Karpas-422 (cell line): ENCODE data around the gene RAB11FIP4. TPM values are rescaled to one million over a fixed set of nuclear protein-coding genes. Genes with fewer than 3 reads are reported as not detected.
A peak's percentile ranks its signal among the peaks of the same experiment; 100 is the strongest.

Experiments
- DNase-seq: peaks from one replicate; pipeline ENCODE4 v3.0.0-alpha.2; 2015
- H2AFZ ChIP-seq: fragments of 200-600 bp; sonication (generic); 2 replicates; pipeline ENCODE4 v1.6.1; 2014; ENCODE audit warnings: antibody characterized with exemption, low read length, mixed read lengths
- H3K27ac ChIP-seq: fragments of 200-600 bp; sonication (generic); 2 replicates; pipeline ENCODE4 v1.5.1; 2014; ENCODE audit warnings: mild to moderate bottlenecking, low read length, moderate library complexity
- H3K27me3 ChIP-seq: fragments of 200-600 bp; sonication (generic); 2 replicates; pipeline ENCODE4 v1.6.1; 2014; ENCODE audit warnings: low read length, mixed read lengths
- H3K36me3 ChIP-seq: fragments of 200-600 bp; sonication (generic); 2 replicates; pipeline ENCODE4 v1.6.1; 2014; ENCODE audit warnings: low read length, mixed read lengths; ENCODE audit not compliant: insufficient read depth
- H3K4me1 ChIP-seq: fragments of 200-600 bp; sonication (generic); 2 replicates; pipeline ENCODE4 v1.6.1; 2014; ENCODE audit warnings: mild to moderate bottlenecking, low read length, mixed read lengths
- H3K4me2 ChIP-seq: fragments of 200-600 bp; sonication (generic); 2 replicates; pipeline ENCODE4 v1.6.1; 2014; ENCODE audit warnings: low read length, low read depth, mild to moderate bottlenecking; ENCODE audit not compliant: poor library complexity, severe bottlenecking
- H3K4me3 ChIP-seq: fragments of 200-600 bp; sonication (generic); 2 replicates; pipeline ENCODE4 v1.5.1; 2014; ENCODE audit warnings: mild to moderate bottlenecking, antibody characterized with exemption, low read length, mixed read lengths
- H3K79me2 ChIP-seq: fragments of 200-600 bp; sonication (generic); 2 replicates; pipeline ENCODE4 v1.6.1; 2014; ENCODE audit warnings: mild to moderate bottlenecking, low read length, mixed read lengths
- H3K9ac ChIP-seq: fragments of 200-600 bp; sonication (generic); 2 replicates; pipeline ENCODE4 v1.6.0; 2014; ENCODE audit warnings: low read length
- H3K9me2 ChIP-seq: fragments of 200-600 bp; sonication (generic), shearing (Covaris generic); replicated peaks from 2 replicates; pipeline ENCODE4 v1.6.0; 2014; ENCODE audit warnings: mild to moderate bottlenecking, low read length, moderate library complexity; ENCODE audit not compliant: insufficient read depth
- H3K9me3 ChIP-seq: fragments of 300-700, 200-600 bp; sonication (generic); 2 replicates; pipeline ENCODE4 v1.6.1; 2014; ENCODE audit warnings: low read length, mixed read lengths
- H4K20me1 ChIP-seq: fragments of 200-600 bp; sonication (generic); 2 replicates; pipeline ENCODE4 v1.6.1; 2014; ENCODE audit warnings: mild to moderate bottlenecking, antibody characterized with exemption, low read length, low read depth; ENCODE audit not compliant: insufficient read depth
- total RNA-seq: library from RNA; depleted of rRNA; stranded (reverse); fragments of >200 nt; shearing (Covaris generic); gene quantifications from 2 replicates; pipeline ENCODE4 v1.2.3, GENCODE V29; 2014; ENCODE audit warnings: low replicate concordance

Gene RAB11FIP4
- total RNA-seq, 1 experiment from 2014 or later, result 3.6 TPM

- H3K4me3 ChIP-seq, result peak overlapping the region; percentile 78
- no peak overlapping the region for H3K27ac ChIP-seq
- no peaks in the 10 kb centered on the region; the same call in 1 of the 2 replicates for H3K27me3 ChIP-seq
- H3K9me2 ChIP-seq, result no peaks in the 10 kb centered on the region
- H3K4me2 ChIP-seq, result peak overlapping the region; percentile 95
- no peaks in the 10 kb centered on the region for H3K36me3 ChIP-seq
- H3K4me1 ChIP-seq, result peaks cover 48% of the 10 kb centered on the region
- H3K79me2 ChIP-seq, result no peaks in the 10 kb centered on the region
- H3K9ac ChIP-seq, result peak overlapping the region; percentile 64
- H3K9me3 ChIP-seq, result no peaks in the 10 kb centered on the region
- DNase-seq, result no peak
- peaks cover 20% of the 10 kb centered on the region; the same call in 1 of the 2 replicates for H4K20me1 ChIP-seq
- no peak overlapping the region for H2AFZ ChIP-seq
Measured at GRCh38 chr17:31488982-31489294, 97.5 kb downstream of the RAB11FIP4 start.

GRCh38 chr17:31489295-31490018 is 98.0 kb downstream of the RAB11FIP4 start:
- no peaks in the 10 kb centered on the region for H3K79me2 ChIP-seq
- H2AFZ ChIP-seq, result no peak overlapping the region

GRCh38 chr17:31490019-31490650 is 98.7 kb downstream of the RAB11FIP4 start:
- H3K4me2 ChIP-seq, result no peak overlapping the region
- no peak for DNase-seq
- peaks cover 60% of the 10 kb centered on the region for H3K4me1 ChIP-seq
- H3K27me3 ChIP-seq, result no peaks in the 10 kb centered on the region; the same call in 1 of the 2 replicates
- no peaks in the 10 kb centered on the region for H3K9me3 ChIP-seq
- no peaks in the 10 kb centered on the region for H3K9me2 ChIP-seq
- H3K4me3 ChIP-seq, result no peak overlapping the region
- H3K36me3 ChIP-seq, result no peaks in the 10 kb centered on the region
- peaks cover 20% of the 10 kb centered on the region; the same call in 1 of the 2 replicates for H4K20me1 ChIP-seq
- H3K27ac ChIP-seq, result no peak overlapping the region
- H2AFZ ChIP-seq, result no peak overlapping the region
- no peaks in the 10 kb centered on the region for H3K79me2 ChIP-seq
- no peak overlapping the region for H3K9ac ChIP-seq

More at GRCh38 chr17:31489295-31490018, 98.0 kb downstream of the RAB11FIP4 start:
- Histone ChIP-seq H3K4me1 (peaks cover 54% of the 10 kb centered on the region), H3K4me2 (peak overlapping the region; percentile 95), H3K9me2 (no peaks in the 10 kb centered on the region), H3K9me3 (no peaks in the 10 kb centered on the region), H3K27ac (no peak overlapping the region), H4K20me1 (peaks cover 20% of the 10 kb centered on the region; the same call in 1 of the 2 replicates), H3K36me3 (no peaks in the 10 kb centered on the region), H3K27me3 (no peaks in the 10 kb centered on the region; the same call in 1 of the 2 replicates), H3K9ac (no peak overlapping the region), H3K4me3 (no peak overlapping the region; the same call in 1 of the 2 replicates)
- DNase-seq, result no peak

GRCh38 chr17:31490671-31491375 is 99.3 kb downstream of the RAB11FIP4 start:
- no peak for DNase-seq
- Histone ChIP-seq H3K4me2 (peak overlapping the region; percentile 21), H3K9ac (peak overlapping the region; percentile 25; the same call in 1 of the 2 replicates)

GRCh38 chr17:31491376-31492131 is 100.1 kb downstream of the RAB11FIP4 start:
- Histone ChIP-seq H3K9me3 (no peaks in the 10 kb centered on the region), H3K79me2 (no peaks in the 10 kb centered on the region), H2AFZ (no peak overlapping the region), H4K20me1 (peaks cover 27% of the 10 kb centered on the region; the same call in 1 of the 2 replicates), H3K4me2 (peak overlapping the region; percentile 21), H3K9ac (peak overlapping the region; percentile 25; the same call in 1 of the 2 replicates), H3K4me3 (no peak overlapping the region), H3K36me3 (no peaks in the 10 kb centered on the region), H3K4me1 (peaks cover 70% of the 10 kb centered on the region), H3K9me2 (no peaks in the 10 kb centered on the region), H3K27ac (no peak overlapping the region), H3K27me3 (no peaks in the 10 kb centered on the region; the same call in 1 of the 2 replicates)
- peak; percentile 84 for DNase-seq

More at GRCh38 chr17:31490671-31491375, 99.3 kb downstream of the RAB11FIP4 start:
- Histone ChIP-seq H2AFZ (no peak overlapping the region), H3K4me3 (no peak overlapping the region), H3K27ac (no peak overlapping the region), H3K9me2 (no peaks in the 10 kb centered on the region), H4K20me1 (peaks cover 23% of the 10 kb centered on the region; the same call in 1 of the 2 replicates), H3K27me3 (no peaks in the 10 kb centered on the region; the same call in 1 of the 2 replicates), H3K36me3 (no peaks in the 10 kb centered on the region), H3K79me2 (no peaks in the 10 kb centered on the region), H3K9me3 (no peaks in the 10 kb centered on the region), H3K4me1 (peaks cover 67% of the 10 kb centered on the region)

GRCh38 chr17:31492206-31492605 is 100.7 kb downstream of the RAB11FIP4 start:
- Histone ChIP-seq H3K36me3 (no peaks in the 10 kb centered on the region), H3K4me2 (no peak overlapping the region), H2AFZ (no peak overlapping the region), H3K27me3 (no peaks in the 10 kb centered on the region; the same call in 1 of the 2 replicates), H3K9me3 (no peaks in the 10 kb centered on the region), H3K9ac (no peak overlapping the region), H3K4me3 (no peak overlapping the region), H3K79me2 (no peaks in the 10 kb centered on the region), H4K20me1 (peaks cover 30% of the 10 kb centered on the region; the same call in 1 of the 2 replicates), H3K27ac (no peak overlapping the region), H3K9me2 (no peaks in the 10 kb centered on the region), H3K4me1 (peaks cover 66% of the 10 kb centered on the region)
- DNase-seq, result no peak

GRCh38 chr17:31492880-31493655 is 101.6 kb downstream of the RAB11FIP4 start:
- H3K79me2 ChIP-seq, result no peaks in the 10 kb centered on the region
- no peak overlapping the region for H3K27ac ChIP-seq
- H3K9me2 ChIP-seq, result no peaks in the 10 kb centered on the region
- no peak overlapping the region for H2AFZ ChIP-seq
- H3K4me3 ChIP-seq, result no peak overlapping the region
- no peaks in the 10 kb centered on the region for H3K36me3 ChIP-seq
- H3K9me3 ChIP-seq, result no peaks in the 10 kb centered on the region
- peaks cover 63% of the 10 kb centered on the region for H3K4me1 ChIP-seq
- H3K4me2 ChIP-seq, result peak overlapping the region; percentile 47
- H4K20me1 ChIP-seq, result peaks cover 30% of the 10 kb centered on the region; the same call in 1 of the 2 replicates
- H3K9ac ChIP-seq, result peak overlapping the region; percentile 2; the same call in 1 of the 2 replicates
- peak; percentile 74 for DNase-seq
- H3K27me3 ChIP-seq, result no peaks in the 10 kb centered on the region; the same call in 1 of the 2 replicates
